GM18870 (cell line): Measurements from ENCODE around the gene SOD3.

ENCODE experiments used
- ATAC-seq: cut with Tn5 transposase; IDR thresholded peaks from one replicate; pipeline ENCODE4 v1.9.1; 2021; ENCODE audit warnings: moderate library complexity; ENCODE audit not compliant: unreplicated experiment

Gene SOD3

GRCh38 chr4:24775032-24775605 lies 20.3 kb upstream of the SOD3 start:
- no peak for ATAC-seq

GRCh38 chr4:24775750-24776149 lies 19.6 kb upstream of the SOD3 start:
- ATAC-seq: no peak

- ATAC-seq: no peak
Observed at GRCh38 chr4:24777536-24778463, 17.6 kb upstream of the SOD3 start.

GRCh38 chr4:24778464-24779225 lies 16.7 kb upstream of the SOD3 start:
- no peak for ATAC-seq

- no peak for ATAC-seq
Observed at GRCh38 chr4:24780936-24781495, 14.4 kb upstream of the SOD3 start.

GRCh38 chr4:24781999-24782745 lies 13.2 kb upstream of the SOD3 start:
- no peak for ATAC-seq

- no peak for ATAC-seq
Observed at GRCh38 chr4:24783506-24783905, 11.9 kb upstream of the SOD3 start.

GRCh38 chr4:24791043-24791442 lies 4.3 kb upstream of the SOD3 start:
- ATAC-seq: no peak

GRCh38 chr4:24792552-24792951 lies 2.8 kb upstream of the SOD3 start:
- no peak for ATAC-seq

- no peak for ATAC-seq
Observed at GRCh38 chr4:24793219-24794005, 2.0 kb upstream of the SOD3 start.

- ATAC-seq: no peak
Observed at GRCh38 chr4:24794051-24794450, 1.3 kb upstream of the SOD3 start.

GRCh38 chr4:24794480-24794879 lies 893 bp upstream of the SOD3 start:
- ATAC-seq: no peak

GRCh38 chr4:24795666-24796381 lies 451 bp downstream of the SOD3 start:
- ATAC-seq: no peak

- ATAC-seq: no peak
Observed at GRCh38 chr4:24796620-24797019, 1.2 kb downstream of the SOD3 start.

GRCh38 chr4:24798036-24798610 lies 2.8 kb downstream of the SOD3 start:
- ATAC-seq: no peak

- no peak for ATAC-seq
Observed at GRCh38 chr4:24799196-24799543, 3.8 kb downstream of the SOD3 start.

GRCh38 chr4:24799544-24800324 lies 4.4 kb downstream of the SOD3 start:
- no peak for ATAC-seq

- no peak for ATAC-seq
Observed at GRCh38 chr4:24800325-24800895, 5.0 kb downstream of the SOD3 start.
